GM23338 (cell line): ENCODE data around the gene GFRA1. TPM values are rescaled to one million over a fixed set of nuclear protein-coding genes. Genes with fewer than 3 reads are reported as not detected.

Experiments used
- ATAC-seq: fragments of 200-7000 bp; cut with Tn5 transposase; 3 replicates; pipeline ENCODE4 v1.9.1; 2020
- DNase-seq: peaks from one replicate; pipeline ENCODE4 v3.0.0-alpha.2; 2015; ENCODE audit warnings: low spot score
- H2AFZ ChIP-seq: fragments of 200-600 bp; sonication (generic); 2 replicates; pipeline ENCODE4 v1.8.0; 2016; ENCODE audit warnings: antibody characterized with exemption, mild to moderate bottlenecking, moderate library complexity
- H3F3A ChIP-seq: fragments of 200-600 bp; sonication (generic); replicated peaks from 2 replicates; pipeline ENCODE4 v1.8.0; 2017; ENCODE audit warnings: antibody characterized with exemption, mixed run types, low read depth
- H3K27ac ChIP-seq: fragments of 200-600 bp; sonication (generic); 2 replicates; pipeline ENCODE4 v1.6.1; 2016; ENCODE audit warnings: low read depth
- H3K27me3 ChIP-seq: fragments of 200-600 bp; sonication (generic); 2 replicates; pipeline ENCODE4 v1.8.0; 2016; ENCODE audit warnings: mild to moderate bottlenecking, mixed run types, moderate library complexity; ENCODE audit not compliant: insufficient read depth
- H3K36me3 ChIP-seq: fragments of 200-600 bp; sonication (generic); 2 replicates; pipeline ENCODE4 v1.8.0; 2016; ENCODE audit warnings: mild to moderate bottlenecking; ENCODE audit not compliant: insufficient read depth
- H3K4me1 ChIP-seq: fragments of 200-600 bp; sonication (generic); 2 replicates; pipeline ENCODE4 v1.8.0; 2016; ENCODE audit warnings: mild to moderate bottlenecking, moderate library complexity; ENCODE audit not compliant: insufficient read depth
- H3K4me2 ChIP-seq: fragments of 200-600 bp; sonication (generic); 2 replicates; pipeline ENCODE4 v1.7.1; 2017; ENCODE audit warnings: mixed run types
- H3K4me3 ChIP-seq: fragments of 200-600 bp; sonication (generic); 2 replicates; pipeline ENCODE4 v1.6.1; 2016; ENCODE audit warnings: mixed run types
- H3K79me2 ChIP-seq: fragments of 200-600 bp; sonication (generic); replicated peaks from 2 replicates; pipeline ENCODE4 v1.8.0; 2017; ENCODE audit warnings: mild to moderate bottlenecking; ENCODE audit not compliant: insufficient read depth
- H3K9me2 ChIP-seq: fragments of 200-600 bp; sonication (generic); 2 replicates; pipeline ENCODE4 v1.8.0; 2017; ENCODE audit not compliant: insufficient read depth
- H4K20me1 ChIP-seq: fragments of 200-600 bp; sonication (generic); replicated peaks from 2 replicates; pipeline ENCODE4 v1.8.0; 2017; ENCODE audit warnings: mild to moderate bottlenecking; ENCODE audit not compliant: insufficient read depth
- H3K27ac Mint-ChIP-seq: 2 replicates; pipeline ENCODE4 v1.8.0; 2020; ENCODE audit warnings: inconsistent platforms, mild to moderate bottlenecking, moderate library complexity, mixed read lengths
- H3K27me3 Mint-ChIP-seq: 3 replicates; pipeline ENCODE4 v1.8.0; 2022; ENCODE audit warnings: low read depth, mild to moderate bottlenecking, moderate library complexity, mixed read lengths, inconsistent platforms; ENCODE audit not compliant: insufficient read depth, poor library complexity
- H3K36me3 Mint-ChIP-seq: 3 replicates; pipeline ENCODE4 v1.8.0; 2021; ENCODE audit warnings: low read depth, mild to moderate bottlenecking, inconsistent platforms, moderate library complexity, mixed read lengths
- H3K4me1 Mint-ChIP-seq: 3 replicates; pipeline ENCODE4 v1.8.0; 2020; ENCODE audit warnings: mild to moderate bottlenecking, inconsistent platforms, mixed read lengths
- H3K4me3 Mint-ChIP-seq: 3 replicates; pipeline ENCODE4 v1.8.0; 2021; ENCODE audit warnings: moderate library complexity, mild to moderate bottlenecking, inconsistent platforms, mixed read lengths
- H3K9me3 Mint-ChIP-seq: 3 replicates; pipeline ENCODE4 v1.8.0; 2020; ENCODE audit warnings: moderate library complexity, mild to moderate bottlenecking, inconsistent platforms, mixed read lengths
- CREB1 ChIP-seq: fragments of 250-450 bp; sonication (Bioruptor Pico); IDR thresholded peaks from 2 replicates; pipeline ENCODE4 v1.5.0; 2020; ENCODE audit warnings: low read depth, mild to moderate bottlenecking, moderate library complexity
- ETS1 ChIP-seq: IDR thresholded peaks from 2 replicates; pipeline ENCODE4 v1.6.1; 2016; ENCODE audit warnings: antibody characterized with exemption
- EZH2 ChIP-seq: fragments of 200-600 bp; sonication (generic); IDR thresholded peaks from one replicate; pipeline ENCODE4 v1.8.0; 2017; ENCODE audit warnings: antibody characterized with exemption, mild to moderate bottlenecking, low read depth; ENCODE audit not compliant: unreplicated experiment
- EZH2phosphoT487 ChIP-seq: fragments of 200-600 bp; sonication (generic); IDR thresholded peaks from one replicate; pipeline ENCODE4 v1.8.1; 2018; ENCODE audit warnings: antibody characterized with exemption; ENCODE audit not compliant: unreplicated experiment
- JUNB ChIP-seq: IDR thresholded peaks from one replicate; pipeline ENCODE4 v1.6.1; 2016; ENCODE audit warnings: antibody characterized with exemption; ENCODE audit not compliant: unreplicated experiment
- NANOG ChIP-seq: IDR thresholded peaks from 2 replicates; pipeline ENCODE4 v1.6.1; 2016; ENCODE audit warnings: antibody characterized with exemption, borderline replicate concordance
- POLR2AphosphoS5 ChIP-seq: IDR thresholded peaks from 2 replicates; pipeline ENCODE4 v1.6.1; 2016; ENCODE audit warnings: antibody characterized with exemption, low read depth
- STAT1 ChIP-seq: IDR thresholded peaks from one replicate; pipeline ENCODE4 v1.6.1; 2016; ENCODE audit warnings: antibody characterized with exemption; ENCODE audit not compliant: unreplicated experiment
- ZNF114 ChIP-seq: fragments of 250-450 bp; sonication (Bioruptor Pico); IDR thresholded peaks from 2 replicates; pipeline ENCODE4 v1.5.0; 2020; ENCODE audit warnings: mild to moderate bottlenecking, moderate library complexity
- ZNF331 ChIP-seq: fragments of 250-450 bp; sonication (Bioruptor Pico); IDR thresholded peaks from 2 replicates; pipeline ENCODE4 v1.5.0; 2020; ENCODE audit warnings: low read depth, mild to moderate bottlenecking, moderate library complexity
- polyA plus RNA-seq: library from polyadenylated mRNA; unstranded; fragments of >200 nt; fragmentation: Nextera tagmentation; extraction: Ambion mirVana; gene quantifications from 2 replicates; pipeline ENCODE4 v1.2.1, GENCODE V29; 2016
- total RNA-seq: library from RNA; depleted of rRNA; stranded (reverse); fragments of >200 nt; shearing (Covaris generic); gene quantifications from 2 replicates; pipeline ENCODE4 v1.2.3, GENCODE V29; 2014
- TF ChIP-seq, protein P1 (sequence below), 2 experiments: fragments of 200-600 bp in 1 of 2; sonication (generic) in 1 of 2; conservative IDR thresholded peaks; 2 replicates each; pipeline versions ENCODE4 v1.5.1 to v1.6.1; 2016 to 2017; ENCODE audit warnings: antibody characterized with exemption in 2 of 2, low read depth in 2 of 2, mild to moderate bottlenecking in 2 of 2, moderate library complexity in 1 of 2

Gene GFRA1
- total and polyA plus RNA-seq, 2 experiments from 2014 or later, result 1.4 to 2.8 TPM

DNA sequence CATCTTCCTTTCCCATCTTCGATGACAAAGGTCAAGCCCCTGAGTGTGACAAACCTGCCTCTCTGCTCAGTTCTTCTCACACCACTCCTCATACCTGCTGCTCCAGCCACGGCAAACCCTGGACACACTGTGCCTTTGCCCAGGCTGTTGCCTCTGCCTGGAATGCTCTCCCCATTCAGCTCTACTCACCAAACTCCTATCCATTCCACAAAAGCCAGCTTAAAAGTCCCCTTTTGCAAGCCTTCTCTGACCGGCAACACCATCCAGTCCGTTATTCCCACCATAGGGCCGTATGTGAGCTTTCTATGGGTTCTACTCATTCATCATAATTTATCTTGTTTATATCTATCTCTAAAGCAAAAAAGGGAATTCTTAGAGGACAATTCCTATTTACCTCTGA, 15.2 kb downstream of the GFRA1 start:
- H4K20me1 ChIP-seq, result no peaks in the 10 kb centered on the region
- H2AFZ ChIP-seq, result no peak overlapping the region
- H3F3A ChIP-seq, result no peaks in the 10 kb centered on the region
- Mint-ChIP-seq H3K4me3 (no peak overlapping the region), H3K27ac (no peak overlapping the region; the same call in 1 of the 2 replicates), H3K27me3 (peaks cover 4% of the 10 kb centered on the region), H3K4me1 (peaks cover 30% of the 10 kb centered on the region), H3K9me3 (no peaks in the 10 kb centered on the region), H3K36me3 (no peaks in the 10 kb centered on the region)
- no peaks in the 10 kb centered on the region for H3K79me2 ChIP-seq
- H3K4me3 ChIP-seq, result no peak overlapping the region
- DNase-seq, result no peak
- H3K36me3 ChIP-seq, result no peaks in the 10 kb centered on the region
- H3K27ac ChIP-seq, result no peak overlapping the region
- H3K27me3 ChIP-seq, result no peaks in the 10 kb centered on the region
- no peak overlapping the region for H3K4me2 ChIP-seq
- ATAC-seq, result no peak
- H3K9me2 ChIP-seq, result no peaks in the 10 kb centered on the region
- H3K4me1 ChIP-seq, result peaks cover 23% of the 10 kb centered on the region
- TF ChIP-seq, protein P1, sequence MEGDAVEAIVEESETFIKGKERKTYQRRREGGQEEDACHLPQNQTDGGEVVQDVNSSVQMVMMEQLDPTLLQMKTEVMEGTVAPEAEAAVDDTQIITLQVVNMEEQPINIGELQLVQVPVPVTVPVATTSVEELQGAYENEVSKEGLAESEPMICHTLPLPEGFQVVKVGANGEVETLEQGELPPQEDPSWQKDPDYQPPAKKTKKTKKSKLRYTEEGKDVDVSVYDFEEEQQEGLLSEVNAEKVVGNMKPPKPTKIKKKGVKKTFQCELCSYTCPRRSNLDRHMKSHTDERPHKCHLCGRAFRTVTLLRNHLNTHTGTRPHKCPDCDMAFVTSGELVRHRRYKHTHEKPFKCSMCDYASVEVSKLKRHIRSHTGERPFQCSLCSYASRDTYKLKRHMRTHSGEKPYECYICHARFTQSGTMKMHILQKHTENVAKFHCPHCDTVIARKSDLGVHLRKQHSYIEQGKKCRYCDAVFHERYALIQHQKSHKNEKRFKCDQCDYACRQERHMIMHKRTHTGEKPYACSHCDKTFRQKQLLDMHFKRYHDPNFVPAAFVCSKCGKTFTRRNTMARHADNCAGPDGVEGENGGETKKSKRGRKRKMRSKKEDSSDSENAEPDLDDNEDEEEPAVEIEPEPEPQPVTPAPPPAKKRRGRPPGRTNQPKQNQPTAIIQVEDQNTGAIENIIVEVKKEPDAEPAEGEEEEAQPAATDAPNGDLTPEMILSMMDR (conservative IDR thresholded peaks at IDR 0.05; ENCODE audit: low read depth in 2 of 2), result no peak
- TF ChIP-seq EZH2phosphoT487, result no peak
- no peak for TF ChIP-seq JUNB
- TF ChIP-seq POLR2AphosphoS5, result no peak
- no peak for TF ChIP-seq ZNF114 (CRISPR knock-in tag)
- no peak for TF ChIP-seq ZNF331 (CRISPR knock-in tag)
- TF ChIP-seq ETS1, result no peak
- no peak for TF ChIP-seq NANOG
- no peak for TF ChIP-seq EZH2
- TF ChIP-seq CREB1 (CRISPR knock-in tag), result no peak

DNA sequence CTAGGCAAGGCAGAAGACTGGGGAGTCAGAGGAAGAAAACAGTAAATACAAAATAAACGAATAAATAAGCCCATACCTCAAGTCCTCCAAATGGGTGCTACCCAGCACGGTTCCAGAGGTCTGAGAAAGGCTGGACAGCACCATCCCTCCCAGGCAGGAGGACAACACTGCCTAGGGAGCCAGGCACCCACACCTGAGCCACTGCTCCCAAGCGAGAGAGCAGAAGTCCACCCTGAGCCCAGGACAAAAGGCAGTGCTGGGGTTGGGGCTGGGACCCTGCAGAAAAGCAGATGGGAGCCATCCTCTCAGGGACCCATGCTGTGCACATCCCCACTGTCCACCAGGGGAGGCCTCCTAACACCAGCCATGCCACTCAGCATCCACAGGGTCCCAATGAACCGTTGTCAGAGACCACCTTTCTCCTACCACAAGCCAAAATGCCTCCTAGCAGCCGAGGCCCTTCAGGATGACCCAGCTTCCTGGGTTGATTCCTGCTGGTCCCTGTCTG, 16.2 kb downstream of the GFRA1 start:
- peaks cover 23% of the 10 kb centered on the region for H3K4me1 ChIP-seq

More for the DNA sequence above, 16.2 kb downstream of the GFRA1 start:
- Mint-ChIP-seq H3K27me3 (peaks cover 4% of the 10 kb centered on the region), H3K27ac (no peak overlapping the region), H3K4me3 (no peak overlapping the region), H3K4me1 (peaks cover 30% of the 10 kb centered on the region), H3K9me3 (no peaks in the 10 kb centered on the region), H3K36me3 (no peaks in the 10 kb centered on the region)
- no peaks in the 10 kb centered on the region for H3K9me2 ChIP-seq
- H3K27me3 ChIP-seq, result no peaks in the 10 kb centered on the region
- no peaks in the 10 kb centered on the region for H3K36me3 ChIP-seq
- no peak overlapping the region for H3K4me3 ChIP-seq
- TF ChIP-seq STAT1, result no peak
- TF ChIP-seq, protein P1 (conservative IDR thresholded peaks at IDR 0.05; ENCODE audit: low read depth in 2 of 2), result no peak
- no peak overlapping the region for H2AFZ ChIP-seq
- H3K79me2 ChIP-seq, result no peaks in the 10 kb centered on the region
- no peaks in the 10 kb centered on the region for H4K20me1 ChIP-seq
- H3K27ac ChIP-seq, result no peak overlapping the region
- DNase-seq (no peak), ATAC-seq (no peak; the same call in 2 of the 3 replicates)
- no peak overlapping the region for H3K4me2 ChIP-seq
- H3F3A ChIP-seq, result no peaks in the 10 kb centered on the region
